HG02870 (cell line): Measurements from ENCODE around the gene CIRBP.

Experiments used
- ATAC-seq: cut with Tn5 transposase; IDR thresholded peaks from one replicate; pipeline ENCODE4 v1.9.1; 2021; ENCODE audit warnings: mild to moderate bottlenecking, moderate library complexity; ENCODE audit not compliant: unreplicated experiment

Gene CIRBP

DNA sequence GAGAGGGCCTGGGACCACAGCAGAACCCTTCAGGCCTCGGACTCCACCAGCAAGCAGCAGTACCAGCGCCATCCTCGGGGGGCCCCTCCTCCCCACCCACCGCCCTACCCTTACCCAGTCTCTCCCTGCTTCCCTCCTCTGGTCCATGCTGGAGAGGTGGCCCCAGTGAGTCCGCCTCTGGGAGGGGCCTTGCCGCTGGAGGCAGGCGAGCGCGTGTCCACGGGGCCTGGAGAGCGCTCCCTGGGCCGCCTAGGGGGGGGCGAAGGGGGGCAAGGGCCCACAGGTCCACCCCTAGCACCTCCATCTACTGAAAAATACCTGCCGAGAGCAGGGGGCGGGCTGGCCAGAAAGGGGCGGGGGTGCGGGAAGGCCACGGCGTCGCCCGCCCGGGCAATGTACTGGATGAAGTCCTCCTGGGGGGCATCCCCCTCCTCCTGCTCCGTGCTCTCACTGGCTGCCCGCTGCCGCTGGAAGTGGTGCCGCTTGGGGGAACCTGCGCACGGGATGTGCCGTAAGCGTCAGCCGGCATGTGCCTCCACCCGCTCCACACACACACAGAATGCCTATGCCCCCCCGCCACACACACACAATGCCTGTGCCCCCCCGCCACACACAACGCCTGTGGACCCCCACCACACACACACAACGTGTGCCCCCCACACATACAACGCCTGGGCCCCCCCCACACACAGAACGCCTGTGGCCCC is 38.2 kb upstream of the CIRBP start:
- ATAC-seq: no peak

DNA sequence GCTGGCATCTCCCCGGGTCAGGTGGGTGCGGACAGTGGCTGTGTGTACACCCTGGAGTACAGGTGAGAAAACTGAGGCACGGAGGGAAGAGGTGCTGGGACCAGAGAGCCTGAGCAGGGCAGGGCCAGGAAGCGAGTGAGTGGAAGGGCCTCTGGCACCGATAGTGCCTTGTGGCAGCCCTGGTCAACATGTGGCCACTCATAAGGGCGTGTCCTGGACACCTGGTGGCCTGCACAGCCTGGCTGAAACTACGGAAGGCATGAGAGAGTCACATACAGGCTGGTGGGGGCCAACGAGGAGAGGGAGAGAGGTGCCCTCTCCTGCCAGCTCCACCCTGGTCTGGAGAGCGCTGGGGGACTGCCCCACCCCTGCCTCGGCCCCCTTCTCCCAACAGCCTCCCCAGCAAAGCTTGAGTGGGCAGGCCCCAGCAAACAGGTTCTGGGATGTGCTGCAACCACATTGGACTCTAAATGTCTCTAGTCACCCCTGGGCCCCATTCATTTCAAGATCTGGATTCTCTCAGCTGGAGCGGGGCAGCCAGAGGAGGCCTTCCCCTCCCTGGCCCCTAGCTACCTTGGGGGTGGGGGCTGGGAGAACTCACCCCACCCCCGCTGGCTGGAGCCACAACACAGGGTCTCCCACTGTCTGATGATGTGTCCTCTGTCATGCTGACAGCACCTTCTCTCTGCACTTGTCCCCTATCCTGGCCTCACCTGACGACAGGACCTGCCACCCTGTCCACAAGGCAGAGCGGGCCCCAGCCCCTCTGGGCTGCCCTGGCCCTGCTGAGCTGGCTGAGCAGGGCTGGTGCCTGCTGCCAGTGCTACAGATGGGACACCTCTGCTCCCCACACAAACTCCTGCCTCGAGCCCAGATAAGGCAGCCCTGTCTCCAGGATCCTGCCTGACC is 37.1 kb upstream of the CIRBP start:
- no peak for ATAC-seq

DNA sequence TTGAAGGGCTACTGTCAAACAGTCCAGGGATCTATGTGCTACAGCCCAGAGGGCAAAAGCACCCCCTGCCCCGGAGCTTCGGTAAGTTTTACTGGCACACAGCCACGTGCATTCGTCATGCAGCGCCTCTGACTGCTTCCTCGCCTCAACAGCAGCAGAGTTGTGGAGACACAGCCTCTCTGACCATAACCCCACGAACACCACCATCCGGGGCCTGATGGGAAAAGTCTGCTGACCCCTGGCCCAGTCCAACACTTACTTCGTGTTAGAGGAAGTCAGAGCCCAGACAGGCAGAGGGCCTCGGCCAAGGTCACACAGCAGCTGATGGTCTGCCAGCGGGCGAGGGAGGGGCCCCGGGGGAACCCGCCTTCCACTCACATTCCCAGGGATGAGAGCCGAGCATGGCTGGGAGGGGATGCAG is 36.5 kb upstream of the CIRBP start:
- ATAC-seq: no peak

DNA sequence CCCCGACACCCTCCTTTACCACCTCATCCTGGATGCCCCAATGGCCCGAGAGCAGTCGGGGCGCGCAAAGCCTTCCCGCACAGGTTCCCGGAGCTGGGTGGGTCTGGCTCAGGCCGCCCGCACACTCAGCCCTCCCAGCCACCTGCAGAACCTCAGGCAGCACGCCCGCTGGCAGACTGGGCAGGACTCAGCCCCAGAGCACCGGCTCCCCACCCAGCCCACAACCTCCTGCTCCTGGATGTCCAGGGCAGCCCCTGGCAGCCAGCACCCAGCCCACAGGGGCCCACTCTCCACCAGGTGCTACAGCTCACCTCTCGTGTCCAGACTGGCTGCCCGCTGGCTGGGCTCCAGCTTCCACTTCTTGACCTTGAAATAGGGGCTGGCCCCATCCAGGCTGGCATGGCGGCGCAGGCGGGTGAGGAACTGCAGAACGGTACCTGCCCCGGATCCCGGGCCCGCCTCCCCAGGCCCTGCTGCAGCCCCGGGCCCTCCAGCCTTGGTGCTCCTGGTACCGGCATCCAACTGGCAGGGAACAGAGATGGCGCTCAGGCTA is 35.9 kb upstream of the CIRBP start:
- ATAC-seq: no peak

DNA sequence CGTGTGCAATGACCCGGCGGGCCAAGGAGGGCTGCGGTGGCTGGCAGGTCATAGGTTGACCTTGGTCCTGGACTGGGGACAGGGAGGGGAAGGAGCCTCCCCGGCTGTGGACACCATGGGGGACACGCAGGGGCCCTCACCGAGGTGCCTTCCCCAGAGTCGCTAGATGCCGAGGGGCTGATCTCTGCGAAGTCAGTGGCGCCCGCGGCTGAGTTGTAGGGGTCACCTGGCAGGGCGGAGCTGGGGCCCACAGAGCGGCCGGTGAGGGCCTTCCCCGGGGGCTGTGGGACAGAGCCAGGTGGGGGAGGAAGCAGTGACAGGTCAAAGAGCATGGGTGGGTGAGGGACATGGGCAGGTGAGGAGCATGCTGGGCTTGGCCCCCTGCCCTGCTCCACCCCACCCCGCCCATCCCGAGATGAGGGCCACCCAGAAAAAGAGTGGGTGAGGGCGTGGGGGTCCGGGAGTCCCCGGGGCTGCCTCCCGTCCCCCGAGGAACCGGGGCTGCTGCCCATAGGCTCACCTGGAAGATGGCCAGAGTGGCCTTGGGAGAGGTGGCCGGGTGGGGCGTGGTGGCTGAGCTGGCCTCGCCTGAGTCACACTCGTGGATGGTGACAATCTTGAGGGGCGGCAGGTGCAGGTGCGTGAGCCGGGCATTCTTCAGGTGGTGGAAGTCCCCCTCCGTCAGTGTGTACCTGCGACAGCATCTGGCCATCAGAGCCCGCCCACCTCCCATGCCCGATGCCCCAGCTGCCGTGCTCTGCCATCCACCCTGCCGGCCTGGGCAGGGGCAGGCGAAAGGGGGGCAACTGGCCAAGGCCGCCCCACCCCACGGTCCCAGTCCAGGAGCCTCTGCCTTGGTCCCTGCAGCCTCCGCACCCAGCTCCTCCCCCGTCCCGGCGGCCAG is 34.8 kb upstream of the CIRBP start:
- ATAC-seq: no peak

DNA sequence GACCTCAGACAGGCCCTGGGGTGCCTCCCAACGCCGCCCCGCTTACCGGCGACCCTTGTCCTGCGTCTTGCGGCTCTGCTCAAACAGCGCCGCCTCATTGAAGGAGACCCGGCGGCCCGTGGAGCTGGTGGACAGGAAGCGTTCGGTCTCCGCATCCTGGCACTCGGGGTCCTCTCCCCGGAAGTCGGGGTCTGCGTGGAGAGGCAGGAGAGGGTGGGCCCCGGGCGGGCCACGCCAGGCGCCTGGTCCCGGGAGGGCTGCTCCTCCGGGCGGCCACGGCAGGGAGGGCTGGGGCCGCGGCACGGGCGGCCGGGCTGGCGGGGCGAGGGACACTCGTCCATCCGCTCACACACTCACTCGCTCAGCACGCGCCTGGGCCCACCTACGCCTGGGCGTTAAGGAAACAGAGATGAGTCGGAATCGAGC is 34.2 kb upstream of the CIRBP start:
- no peak for ATAC-seq

DNA sequence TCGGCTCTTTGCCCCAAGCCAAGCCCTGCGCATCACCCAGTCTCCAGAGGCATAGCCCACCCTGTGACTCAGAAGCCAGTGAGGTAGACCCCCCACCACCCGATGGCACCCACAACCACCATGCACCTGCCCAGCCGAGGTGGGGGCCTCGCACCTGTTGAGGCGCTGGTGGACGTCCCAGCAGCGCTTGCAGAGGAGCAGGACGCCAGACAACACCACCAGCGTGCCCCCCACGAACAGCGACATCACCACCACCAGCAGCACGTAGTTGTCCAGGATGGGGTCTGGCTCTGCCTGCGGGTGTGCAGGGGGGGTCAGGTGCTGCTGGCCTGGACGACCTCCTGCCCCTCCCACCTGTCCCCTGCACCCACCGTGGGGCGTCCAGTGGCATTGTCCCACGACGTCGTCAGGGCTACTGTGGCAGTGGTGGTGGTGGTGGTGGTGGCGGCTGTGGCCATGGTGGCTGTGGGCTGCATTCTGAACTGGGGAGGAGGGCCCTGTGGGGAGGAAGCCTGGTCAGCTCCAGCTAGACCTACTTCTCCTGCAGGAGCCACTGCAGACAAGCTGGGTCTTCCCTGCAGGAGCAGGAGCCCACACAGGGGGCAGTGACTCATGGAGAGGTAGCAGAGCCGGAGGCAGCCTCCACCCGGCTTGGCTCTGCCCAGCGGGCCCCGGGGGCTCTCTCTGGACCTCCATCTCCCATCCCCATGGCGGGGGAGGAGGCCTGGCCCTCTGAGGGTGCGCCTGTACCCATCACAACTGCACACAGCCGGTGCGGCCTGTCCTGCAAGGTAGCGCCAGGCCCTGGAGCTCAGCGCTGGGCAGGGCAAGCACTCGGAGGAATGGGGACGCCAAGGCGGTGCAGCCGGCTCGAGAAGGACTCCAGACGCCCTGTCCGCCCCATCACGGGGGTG is 33.2 kb upstream of the CIRBP start:
- ATAC-seq: no peak

DNA sequence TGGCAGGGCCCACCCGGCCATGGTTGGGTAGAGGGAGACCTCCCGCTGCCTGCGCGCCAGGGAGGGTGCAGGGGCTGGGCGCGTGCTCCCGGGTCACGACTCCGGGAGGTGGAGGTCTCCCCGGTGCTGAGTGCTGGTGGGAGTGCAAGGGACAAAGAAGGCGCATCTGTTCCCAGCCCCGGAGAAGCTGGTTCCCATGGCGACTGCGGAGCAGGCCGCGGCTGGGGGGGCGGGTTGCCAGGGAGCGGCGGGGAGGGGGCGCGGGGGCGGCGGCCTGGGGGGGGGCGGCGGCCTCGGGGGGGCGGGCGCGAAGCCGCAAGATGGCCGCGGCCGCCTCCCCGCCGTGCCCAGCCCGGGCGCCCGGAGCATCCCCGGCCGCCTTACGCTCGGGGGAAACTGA is 32.6 kb upstream of the CIRBP start:
- no peak for ATAC-seq

DNA sequence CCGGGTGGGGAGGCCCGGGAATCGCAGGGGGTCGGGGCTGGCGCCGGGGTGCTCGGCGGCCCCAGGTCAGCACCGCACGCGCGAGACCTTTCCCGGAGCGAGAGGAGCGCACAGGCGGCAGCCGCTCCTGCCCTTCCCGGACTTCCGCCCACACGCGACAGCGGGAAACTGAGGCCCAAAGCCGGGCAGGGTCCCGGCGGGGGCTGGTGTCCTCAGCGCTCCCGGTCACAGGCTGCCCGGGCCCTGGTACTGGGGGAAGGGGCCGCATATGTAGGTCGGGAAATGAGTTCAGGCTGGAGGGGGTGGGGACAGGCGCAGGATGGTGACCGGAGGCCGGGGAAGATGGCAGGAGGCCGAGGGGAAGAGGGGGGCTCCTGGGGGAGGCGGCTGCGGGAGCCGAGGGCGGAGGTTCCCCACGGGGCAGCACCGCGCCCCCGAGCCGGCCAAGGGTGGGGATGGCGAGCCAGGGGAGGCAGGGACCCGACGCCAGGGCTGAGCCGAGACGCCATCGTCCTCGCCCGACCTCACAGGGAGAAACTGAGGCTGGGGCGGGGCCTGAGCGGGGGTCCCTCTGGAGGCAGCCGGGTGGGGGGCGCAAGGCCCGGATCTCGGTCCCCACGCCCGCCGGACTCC is 32.0 kb upstream of the CIRBP start:
- no peak for ATAC-seq

DNA sequence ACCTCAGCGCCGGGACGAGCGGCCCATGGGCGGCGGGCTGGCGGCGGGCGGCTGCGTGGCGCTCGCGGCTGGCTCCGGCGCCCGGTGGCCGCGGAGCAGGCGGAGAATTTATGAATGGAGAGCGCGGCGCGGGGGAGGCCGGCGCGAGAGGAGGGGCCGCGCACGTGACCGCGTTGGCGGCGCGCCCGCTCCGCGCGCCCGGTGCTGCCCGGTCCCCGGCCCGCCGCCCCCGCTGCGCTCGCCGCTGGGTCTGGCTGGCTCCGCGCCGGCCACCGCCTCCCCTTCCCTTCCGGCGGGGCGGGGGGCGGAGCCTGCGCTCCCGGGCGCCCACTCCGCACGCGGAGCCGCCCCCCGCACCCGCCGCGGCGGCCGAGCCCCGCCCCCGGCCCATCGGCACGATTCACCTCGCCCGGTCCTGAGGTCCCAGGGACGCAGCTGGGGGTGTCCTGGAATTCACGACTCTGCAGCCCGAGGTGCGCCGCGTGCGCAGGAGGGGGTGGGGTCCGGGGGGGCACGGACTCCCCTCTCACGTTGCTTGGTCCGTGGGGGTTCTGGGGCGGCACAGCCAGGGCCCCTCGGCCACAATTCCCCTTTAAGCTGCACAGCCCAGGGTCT is 31.3 kb upstream of the CIRBP start, which contains the start of gene CBARP:
CBARP (minus strand) TSS at position 252 of the 615 bp plus-strand sequence. CDS start 1,905 bp downstream, outside the sequence.
- no peak for ATAC-seq

DNA sequence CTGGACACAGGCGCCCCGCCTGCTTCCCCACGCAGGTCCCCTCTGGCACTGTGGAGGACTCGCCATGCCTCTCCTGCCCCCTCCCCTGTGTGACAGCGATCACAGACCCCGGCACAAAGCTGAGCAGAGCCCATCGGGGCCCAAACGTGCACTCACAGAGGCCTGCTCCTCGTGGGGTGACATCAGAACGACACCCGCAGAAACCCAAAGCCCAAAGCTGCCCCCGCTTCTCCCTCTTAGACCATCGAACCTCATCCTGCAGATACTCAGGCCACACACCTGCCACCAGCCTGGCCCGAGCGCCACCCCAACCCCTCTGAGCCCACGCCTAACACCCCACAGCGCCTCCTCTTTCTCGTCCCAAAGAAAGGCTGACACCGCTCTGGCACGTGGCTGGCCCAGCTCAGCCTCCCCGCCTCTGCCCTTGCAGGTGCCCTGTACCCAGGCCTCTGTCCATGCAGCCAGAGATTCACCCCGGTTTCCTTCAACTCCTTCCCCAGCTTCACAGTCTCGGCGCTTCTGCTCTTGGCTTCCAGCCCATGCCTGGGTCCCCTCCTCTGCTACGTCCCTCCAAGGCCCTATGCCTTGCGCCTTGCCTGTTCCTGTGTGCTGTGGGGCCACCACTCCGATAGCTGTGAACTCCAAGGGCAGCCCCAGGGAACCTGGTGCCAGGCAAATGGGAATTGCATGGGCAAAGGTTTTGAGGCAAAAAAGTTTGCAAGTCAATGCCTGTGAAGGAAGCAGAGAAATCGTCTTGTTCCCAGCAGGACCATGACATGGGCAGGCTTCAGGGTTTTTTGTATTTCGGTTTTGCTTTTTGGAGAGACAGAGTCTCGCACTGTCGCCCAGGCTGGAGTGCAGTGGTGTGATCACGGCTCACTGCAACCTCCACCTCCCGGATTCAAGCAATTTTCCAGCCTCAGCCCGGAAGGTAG is 30.5 kb upstream of the CIRBP start:
- ATAC-seq: no peak

DNA sequence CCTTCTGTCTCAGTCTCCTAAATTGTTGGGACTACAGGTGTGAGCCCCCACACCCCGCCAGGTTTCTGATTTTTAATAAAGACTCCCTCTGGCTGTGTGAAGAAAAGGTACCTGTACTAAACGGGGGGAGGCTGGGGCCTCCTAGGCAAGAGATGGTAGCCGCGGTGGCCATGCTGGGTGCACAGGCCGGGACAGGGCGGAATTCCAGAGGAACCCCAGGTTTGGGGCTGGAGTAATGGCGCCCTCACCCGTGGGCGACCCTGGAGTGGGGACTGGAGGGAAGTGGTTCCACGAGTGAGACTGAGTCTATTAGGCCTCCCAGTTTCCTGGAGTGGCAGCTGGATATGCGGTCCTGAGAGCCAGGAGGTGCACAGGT is 29.7 kb upstream of the CIRBP start:
- no peak for ATAC-seq

DNA sequence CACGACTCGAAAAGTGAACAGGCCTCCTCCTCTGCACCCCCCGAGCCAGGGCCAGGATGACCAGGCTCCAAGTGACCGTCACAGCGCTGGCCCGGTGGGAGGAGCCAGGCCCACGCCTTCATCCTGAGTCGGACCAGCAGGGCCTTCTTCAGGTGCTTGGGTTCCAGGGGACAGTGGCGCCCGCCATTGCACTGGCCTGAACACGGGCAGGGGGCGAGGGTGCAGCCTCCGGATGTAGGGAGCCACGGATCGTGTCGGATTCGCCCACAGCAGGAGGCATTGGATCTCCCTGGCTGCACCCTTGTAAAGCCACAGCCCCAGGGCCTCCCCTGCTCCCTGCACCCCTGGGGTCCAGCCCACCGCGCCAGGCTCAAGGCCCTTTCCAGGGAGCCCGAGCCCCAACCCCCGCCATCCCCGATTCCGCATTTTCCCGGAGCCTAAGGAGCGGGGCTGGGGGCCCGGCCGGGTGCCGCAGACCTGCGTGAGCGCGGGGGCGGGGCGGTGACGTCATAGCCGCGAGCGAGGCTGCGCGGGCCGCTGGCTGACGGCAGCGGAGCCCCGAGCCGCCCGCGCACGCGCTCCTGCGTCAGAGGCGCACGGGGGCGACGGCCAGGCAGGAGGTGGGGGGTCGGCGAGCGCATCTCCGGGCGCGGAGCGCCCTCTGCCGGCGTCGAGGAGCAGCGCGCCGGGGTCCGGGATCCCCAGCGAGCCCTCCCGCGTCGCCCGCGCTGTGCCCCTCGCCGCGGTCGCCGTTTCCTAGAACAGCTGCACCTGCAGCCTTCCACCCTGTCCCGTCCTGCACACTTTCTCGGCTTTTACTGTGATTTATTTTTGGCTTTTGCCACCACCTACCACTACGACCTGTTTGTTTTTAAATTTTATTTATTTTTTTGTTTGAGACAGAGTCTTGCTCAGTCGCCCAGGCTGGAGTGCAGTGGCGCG is 29.1 kb upstream of the CIRBP start:
- no peak for ATAC-seq

DNA sequence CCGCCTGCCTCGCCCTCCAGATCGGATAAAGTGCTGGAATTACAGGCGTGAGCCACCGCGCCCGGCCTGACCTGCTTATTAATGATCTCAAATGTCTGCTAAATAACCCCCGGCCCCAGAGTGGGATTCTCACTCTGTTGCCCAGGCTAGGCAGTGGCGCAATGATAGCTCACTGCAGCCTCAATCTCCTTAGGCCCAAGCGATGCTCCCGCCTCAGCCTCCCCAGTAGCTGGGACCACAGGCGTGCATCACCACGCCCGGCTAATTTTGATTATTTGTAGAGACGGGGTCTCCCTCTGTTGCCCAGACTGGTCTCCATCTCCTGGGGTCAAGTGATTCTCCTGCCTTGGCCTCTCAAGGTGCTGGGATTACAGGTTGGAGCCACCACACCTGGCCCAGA is 28.2 kb upstream of the CIRBP start:
- no peak for ATAC-seq

DNA sequence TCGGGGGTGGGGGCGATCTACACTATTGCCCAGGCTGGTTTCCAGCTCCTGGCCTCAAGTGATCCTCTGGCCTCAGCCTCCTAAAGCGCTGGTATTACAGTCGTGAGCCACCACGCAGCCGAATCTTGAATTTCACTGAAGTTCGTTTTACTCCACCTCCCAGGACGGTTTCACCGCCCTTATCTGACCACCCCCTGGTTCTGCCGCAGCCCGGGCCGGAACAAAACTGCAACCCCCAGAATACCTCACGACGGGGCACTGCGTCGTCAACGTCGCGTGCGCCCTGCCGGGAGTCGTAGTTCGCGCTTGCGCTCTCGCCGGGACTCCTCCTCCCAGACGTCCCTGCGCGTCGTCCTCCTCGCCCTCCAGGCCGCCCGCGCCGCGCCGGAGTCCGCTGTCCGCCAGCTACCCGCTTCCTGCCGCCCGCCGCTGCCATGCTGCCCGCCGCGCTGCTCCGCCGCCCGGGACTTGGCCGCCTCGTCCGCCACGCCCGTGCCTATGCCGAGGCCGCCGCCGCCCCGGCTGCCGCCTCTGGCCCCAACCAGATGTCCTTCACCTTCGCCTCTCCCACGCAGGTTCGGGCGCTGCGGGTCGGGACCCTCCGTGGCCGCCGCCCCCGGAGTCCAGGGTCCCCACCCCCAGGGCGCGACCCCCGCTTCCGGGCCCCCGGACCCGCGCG is 27.6 kb upstream of the CIRBP start, which contains the start of gene ATP5F1D:
ATP5F1D (plus strand) TSS at position 335 of the 679 bp plus-strand sequence; CDS start at position 435, 100 bp downstream.
- peak; percentile 45 for ATAC-seq
